Fibroblast of villous mesenchyme (primary cell): ENCODE measurements around the gene UQCC2. TPM values are rescaled to one million over a fixed set of nuclear protein-coding genes. Genes with fewer than 3 reads are reported as not detected.
A peak's percentile ranks its signal among the peaks of the same experiment; 100 is the strongest.

ENCODE experiments used
- DNase-seq: peaks from one replicate; pipeline ENCODE4 v3.0.0-alpha.2; 2010; ENCODE audit warnings: low read depth
- H3K4me3 ChIP-seq: 2 replicates; pipeline ENCODE4 v1.5.1; 2011; ENCODE audit warnings: low read depth, mild to moderate bottlenecking, low read length
- total RNA-seq: library from RNA; depleted of rRNA; stranded (reverse); fragments of >200 nt; gene quantifications from 2 replicates; pipeline ENCODE4 v1.2.3, GENCODE V29; 2012
- TF ChIP-seq, protein P1 (sequence below): IDR thresholded peaks from 2 replicates; pipeline ENCODE4 v1.5.1; 2012; ENCODE audit warnings: low read depth, mild to moderate bottlenecking, low read length; ENCODE audit not compliant: insufficient read depth

UQCC2 gene
- total RNA-seq, 1 donor = 24.6 TPM

DNA sequence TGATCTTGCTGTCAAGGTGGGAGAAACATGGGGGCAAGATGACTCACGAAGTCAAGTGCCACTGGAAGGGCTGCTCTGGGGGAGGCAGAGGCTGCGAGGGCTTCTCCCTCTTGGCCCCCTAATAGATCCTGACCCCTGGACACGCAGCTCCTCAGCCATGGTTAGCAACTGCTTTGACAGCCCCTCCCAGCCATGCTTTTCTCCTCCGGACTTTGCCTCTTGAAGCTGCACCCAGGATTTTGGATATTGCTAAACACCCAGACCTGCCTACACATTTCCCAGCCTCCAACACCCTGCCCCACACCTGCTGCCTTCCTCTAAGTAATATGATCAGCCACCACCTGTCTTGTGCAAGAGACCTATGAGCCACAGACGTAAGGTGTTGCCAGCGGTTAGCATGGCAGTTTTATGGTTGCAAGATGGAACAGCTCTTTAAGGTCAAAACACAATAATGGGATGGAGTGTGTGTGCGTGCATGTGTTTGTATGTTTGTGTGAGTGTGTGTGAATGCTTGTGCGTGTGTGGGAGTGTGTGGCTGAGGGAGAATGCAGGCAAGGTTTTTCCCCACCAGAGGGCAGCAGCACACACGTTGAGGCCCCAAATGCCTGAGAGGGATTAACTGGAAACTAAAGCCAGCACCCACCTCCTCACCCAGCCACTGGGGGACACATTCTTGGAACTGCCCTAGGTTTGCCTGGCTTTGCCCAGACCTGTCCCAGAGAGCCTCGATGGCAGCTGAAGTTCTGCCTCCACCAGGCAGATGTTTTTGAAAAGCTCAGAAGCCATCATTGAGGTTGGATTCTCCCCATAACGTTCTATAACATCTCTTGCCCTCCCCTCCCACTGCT is 32.7 kb upstream of the UQCC2 start:
- H3K4me3 ChIP-seq = peak overlapping the region; percentile 74
- DNase-seq = peak; percentile 81
- TF ChIP-seq, protein P1, sequence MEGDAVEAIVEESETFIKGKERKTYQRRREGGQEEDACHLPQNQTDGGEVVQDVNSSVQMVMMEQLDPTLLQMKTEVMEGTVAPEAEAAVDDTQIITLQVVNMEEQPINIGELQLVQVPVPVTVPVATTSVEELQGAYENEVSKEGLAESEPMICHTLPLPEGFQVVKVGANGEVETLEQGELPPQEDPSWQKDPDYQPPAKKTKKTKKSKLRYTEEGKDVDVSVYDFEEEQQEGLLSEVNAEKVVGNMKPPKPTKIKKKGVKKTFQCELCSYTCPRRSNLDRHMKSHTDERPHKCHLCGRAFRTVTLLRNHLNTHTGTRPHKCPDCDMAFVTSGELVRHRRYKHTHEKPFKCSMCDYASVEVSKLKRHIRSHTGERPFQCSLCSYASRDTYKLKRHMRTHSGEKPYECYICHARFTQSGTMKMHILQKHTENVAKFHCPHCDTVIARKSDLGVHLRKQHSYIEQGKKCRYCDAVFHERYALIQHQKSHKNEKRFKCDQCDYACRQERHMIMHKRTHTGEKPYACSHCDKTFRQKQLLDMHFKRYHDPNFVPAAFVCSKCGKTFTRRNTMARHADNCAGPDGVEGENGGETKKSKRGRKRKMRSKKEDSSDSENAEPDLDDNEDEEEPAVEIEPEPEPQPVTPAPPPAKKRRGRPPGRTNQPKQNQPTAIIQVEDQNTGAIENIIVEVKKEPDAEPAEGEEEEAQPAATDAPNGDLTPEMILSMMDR = peak; percentile 93

DNA sequence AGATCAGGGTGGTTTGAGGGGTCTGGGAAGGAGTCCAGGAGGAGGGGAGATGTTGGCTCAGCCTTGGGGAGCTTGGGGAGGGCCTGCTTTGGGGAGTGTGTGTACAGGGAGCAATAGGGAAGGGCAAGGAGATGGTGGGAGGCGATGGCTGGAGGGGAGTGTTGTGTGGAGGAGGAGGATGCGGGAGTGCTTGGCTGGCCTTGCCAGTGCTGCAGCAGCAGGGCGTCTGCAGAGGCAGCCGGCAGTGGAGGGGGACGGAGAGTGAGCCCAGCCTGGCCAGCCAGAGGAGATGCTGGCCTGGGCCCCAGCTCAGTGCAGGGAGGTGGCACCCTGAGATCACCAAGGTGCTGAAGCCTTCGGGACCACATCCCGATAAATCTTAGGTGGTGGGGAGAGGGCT is 31.3 kb upstream of the UQCC2 start:
- DNase-seq = no peak
- H3K4me3 ChIP-seq = no peak overlapping the region
- TF ChIP-seq, protein P1 = no peak

DNA sequence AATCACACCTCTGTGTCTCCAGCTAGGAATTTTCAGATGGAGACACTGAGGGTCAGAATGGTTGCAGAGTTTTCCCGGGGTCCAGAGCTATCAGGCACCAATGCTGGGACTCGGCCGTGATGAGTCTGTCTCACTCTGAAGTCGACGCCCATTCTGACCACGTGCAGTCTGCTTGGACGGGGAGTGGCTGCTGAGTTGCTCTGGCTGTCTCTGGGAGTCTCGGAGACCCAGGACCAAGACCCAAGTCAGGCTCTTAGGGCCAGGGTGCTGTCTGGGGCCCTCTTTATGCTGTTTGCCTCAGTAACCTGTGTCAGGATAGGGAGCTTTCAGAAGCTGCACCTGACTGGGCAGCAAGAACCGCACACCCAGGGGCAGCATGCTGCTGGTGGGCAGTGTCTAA is 30.6 kb upstream of the UQCC2 start:
- DNase-seq = no peak
- TF ChIP-seq, protein P1 = no peak
- H3K4me3 ChIP-seq = no peak overlapping the region

DNA sequence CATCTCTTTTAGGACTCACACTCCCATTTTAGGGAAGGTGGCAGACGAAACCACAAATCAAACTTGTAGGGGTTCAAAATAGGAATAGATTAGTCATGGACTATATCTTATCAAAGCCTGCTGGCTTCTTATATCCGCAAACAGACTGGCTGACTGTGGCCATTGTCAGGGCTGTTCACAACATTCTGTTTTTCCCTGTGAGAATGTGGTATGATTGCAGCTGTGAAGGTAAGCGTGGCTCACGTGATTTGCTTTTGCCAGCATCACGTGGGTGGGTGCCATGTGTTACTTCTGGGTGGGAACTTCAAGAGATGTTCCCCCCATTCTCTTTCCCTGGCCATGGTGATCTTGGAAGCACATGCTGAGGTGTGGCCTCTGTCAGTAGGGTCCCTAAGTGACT is 29.3 kb upstream of the UQCC2 start:
- no peak overlapping the region for H3K4me3 ChIP-seq
- TF ChIP-seq, protein P1 = no peak
- DNase-seq = no peak

DNA sequence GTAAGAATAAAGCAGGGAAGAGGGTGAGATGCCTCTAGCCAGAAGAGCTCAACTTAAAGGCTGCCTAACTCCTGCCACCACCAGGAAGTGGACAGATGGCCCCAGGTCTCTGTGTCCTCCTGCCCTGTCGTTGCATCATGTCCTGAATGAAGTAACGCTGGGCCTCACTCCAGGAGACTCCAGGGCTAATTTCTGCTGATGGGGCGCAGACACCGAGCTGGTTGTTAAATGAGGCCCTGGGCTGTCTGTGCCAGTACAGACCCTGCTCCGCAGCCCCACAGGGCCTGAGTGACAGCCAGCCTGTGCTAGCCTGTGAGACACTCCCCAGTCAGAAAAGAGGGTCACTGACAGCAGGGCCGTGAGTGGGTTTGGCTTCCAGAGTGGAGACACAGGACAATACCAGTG is 28.7 kb upstream of the UQCC2 start:
- no peak overlapping the region for H3K4me3 ChIP-seq
- TF ChIP-seq, protein P1 = no peak
- peak; percentile 16 for DNase-seq

DNA sequence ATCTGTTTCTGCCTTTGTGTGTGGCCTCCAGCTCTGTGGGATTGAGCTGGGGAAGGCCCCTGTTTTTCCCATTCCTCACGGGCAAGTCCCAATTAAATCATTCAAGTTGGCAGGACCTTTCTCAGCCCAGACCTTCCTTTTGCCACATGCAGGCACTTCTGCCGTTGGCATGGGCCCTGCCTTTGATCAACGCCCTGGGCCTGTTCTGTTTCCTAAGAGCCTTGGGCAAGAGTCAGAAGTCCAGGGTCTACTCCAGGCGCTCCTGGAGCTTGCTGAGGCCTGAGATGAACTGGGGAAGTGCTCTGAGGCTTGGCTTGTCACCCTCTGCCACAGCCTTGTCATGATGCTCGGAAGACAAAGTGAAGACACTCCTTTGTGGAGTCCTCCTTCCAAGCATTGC is 28.1 kb upstream of the UQCC2 start:
- DNase-seq = no peak
- TF ChIP-seq, protein P1 = no peak
- H3K4me3 ChIP-seq = no peak overlapping the region
